NCI-H345 (cell line): Measurements from ENCODE around the gene RPA1.
A peak's percentile ranks its signal among the peaks of the same experiment; 100 is the strongest.
"Not testable (repeated sequence)": the region's sequence is repeated elsewhere in the genome, so short reads cannot be mapped to it uniquely, and the experiment has no call there.

ENCODE experiments used
- DNase-seq: peaks from one replicate; lab custom pipeline; 2025; lab: John Stamatoyannopoulos, UW

RPA1 gene

GRCh38 chr17:1880851-1881630 lies 51.2 kb downstream of the RPA1 start:
- DNase-seq = no peak

- DNase-seq = peak; percentile 4
Measured at GRCh38 chr17:1882836-1883235, 53.0 kb downstream of the RPA1 start.

GRCh38 chr17:1883536-1883935 lies 53.7 kb downstream of the RPA1 start:
- DNase-seq = no peak

GRCh38 chr17:1888741-1889140 lies 58.9 kb downstream of the RPA1 start:
- DNase-seq = no peak

- no peak for DNase-seq
Measured at GRCh38 chr17:1890758-1891450, 61.1 kb downstream of the RPA1 start.

GRCh38 chr17:1894753-1895339 lies 65.0 kb downstream of the RPA1 start:
- DNase-seq = no peak

- DNase-seq = not testable (repeated sequence)
Measured at GRCh38 chr17:1895479-1895878, 65.7 kb downstream of the RPA1 start.

GRCh38 chr17:1896243-1897104 lies 66.7 kb downstream of the RPA1 start:
- DNase-seq = no peak

GRCh38 chr17:1897105-1897656 lies 67.4 kb downstream of the RPA1 start:
- DNase-seq = no peak

GRCh38 chr17:1898332-1898731 lies 68.5 kb downstream of the RPA1 start:
- DNase-seq = no peak

GRCh38 chr17:1898872-1899271 lies 69.1 kb downstream of the RPA1 start:
- no peak for DNase-seq

GRCh38 chr17:1899403-1900000 lies 69.7 kb downstream of the RPA1 start:
- DNase-seq = no peak

GRCh38 chr17:1904273-1905182 lies 74.7 kb downstream of the RPA1 start:
- no peak for DNase-seq

- peak; percentile 73 for DNase-seq
Measured at GRCh38 chr17:1905190-1905913, 75.5 kb downstream of the RPA1 start.

- DNase-seq = no peak
Measured at GRCh38 chr17:1906662-1907101, 76.9 kb downstream of the RPA1 start.

- DNase-seq = no peak
Measured at GRCh38 chr17:1907216-1907631, 77.4 kb downstream of the RPA1 start.

- DNase-seq = no peak
Measured at GRCh38 chr17:1907909-1908698, 78.3 kb downstream of the RPA1 start.

- peak; percentile 61 for DNase-seq
Measured at GRCh38 chr17:1908699-1909309, 79.0 kb downstream of the RPA1 start.
